MM.1S (cell line): ENCODE data around the gene UHRF1.

Experiments
- DNase-seq: peaks from one replicate; pipeline ENCODE4 v3.0.0-alpha.2; 2015
- H2AFZ ChIP-seq: fragments of 300-600 bp; sonication (generic); 2 replicates; pipeline ENCODE4 v1.6.0; 2016; ENCODE audit warnings: antibody characterized with exemption, low read length
- H3F3A ChIP-seq: fragments of 300-600 bp; sonication (generic); 2 replicates; pipeline ENCODE4 v1.6.1; 2016; ENCODE audit warnings: mild to moderate bottlenecking, antibody characterized with exemption, low read length, moderate library complexity, mixed read lengths; ENCODE audit not compliant: insufficient read depth
- H3K27ac ChIP-seq: fragments of 300-600 bp; sonication (generic); 2 replicates; pipeline ENCODE4 v1.5.1; 2016; ENCODE audit warnings: mild to moderate bottlenecking, low read length
- H3K27me3 ChIP-seq: fragments of 300-600 bp; sonication (generic); replicated peaks from 2 replicates; pipeline ENCODE4 v1.6.0; 2016; ENCODE audit warnings: low read length; ENCODE audit not compliant: insufficient read depth
- H3K36me3 ChIP-seq: fragments of 300-600 bp; sonication (generic); replicated peaks from 2 replicates; pipeline ENCODE4 v1.6.1; 2016; ENCODE audit warnings: mild to moderate bottlenecking, low read length, mixed read lengths; ENCODE audit not compliant: insufficient read depth
- H3K4me1 ChIP-seq: fragments of 300-600 bp; sonication (generic); 2 replicates; pipeline ENCODE4 v1.6.1; 2016; ENCODE audit warnings: low read length, mixed read lengths
- H3K4me2 ChIP-seq: fragments of 300-600 bp; sonication (generic); 2 replicates; pipeline ENCODE4 v1.6.0; 2016; ENCODE audit warnings: low read depth, low read length
- H3K4me3 ChIP-seq: fragments of 300-600 bp; sonication (generic); 2 replicates; pipeline ENCODE4 v1.5.1; 2016; ENCODE audit warnings: low read length, mixed read lengths
- H3K79me2 ChIP-seq: fragments of 300-600 bp; sonication (generic); 2 replicates; pipeline ENCODE4 v1.6.1; 2016; ENCODE audit warnings: mixed run types, low read length, mixed read lengths
- H3K9ac ChIP-seq: fragments of 300-600 bp; sonication (generic); 2 replicates; pipeline ENCODE4 v1.6.1; 2016; ENCODE audit warnings: low read length, mixed read lengths
- H3K9me2 ChIP-seq: fragments of 300-600 bp; sonication (generic); replicated peaks from 2 replicates; pipeline ENCODE4 v1.6.1; 2016; ENCODE audit warnings: mild to moderate bottlenecking, low read length, mixed read lengths; ENCODE audit not compliant: insufficient read depth
- H3K9me3 ChIP-seq: fragments of 300-600 bp; sonication (generic); replicated peaks from 2 replicates; pipeline ENCODE4 v1.6.1; 2016; ENCODE audit warnings: mild to moderate bottlenecking, low read length, mixed read lengths; ENCODE audit not compliant: insufficient read depth
- H4K20me1 ChIP-seq: fragments of 300-600 bp; sonication (generic); 2 replicates; pipeline ENCODE4 v1.6.1; 2016; ENCODE audit warnings: mild to moderate bottlenecking, low read length, moderate library complexity, mixed read lengths; ENCODE audit not compliant: insufficient read depth
- EZH2 ChIP-seq: fragments of 300-600 bp; sonication (generic); optimal IDR thresholded peaks from 2 replicates; pipeline ENCODE3; 2017; ENCODE audit warnings: low read depth, mild to moderate bottlenecking, antibody characterized with exemption, low read length, mixed read lengths
- EZH2phosphoT487 ChIP-seq: fragments of 300-600 bp; sonication (generic); IDR thresholded peaks from 2 replicates; pipeline ENCODE4 v1.6.1; 2018; ENCODE audit warnings: antibody characterized with exemption, low read length
- TF ChIP-seq, protein P1 (sequence below): fragments of 300-600 bp; sonication (generic); IDR thresholded peaks from 2 replicates; pipeline ENCODE4 v1.5.1; 2016; ENCODE audit warnings: antibody characterized with exemption, low read length, mixed read lengths

The UHRF1 gene

DNA sequence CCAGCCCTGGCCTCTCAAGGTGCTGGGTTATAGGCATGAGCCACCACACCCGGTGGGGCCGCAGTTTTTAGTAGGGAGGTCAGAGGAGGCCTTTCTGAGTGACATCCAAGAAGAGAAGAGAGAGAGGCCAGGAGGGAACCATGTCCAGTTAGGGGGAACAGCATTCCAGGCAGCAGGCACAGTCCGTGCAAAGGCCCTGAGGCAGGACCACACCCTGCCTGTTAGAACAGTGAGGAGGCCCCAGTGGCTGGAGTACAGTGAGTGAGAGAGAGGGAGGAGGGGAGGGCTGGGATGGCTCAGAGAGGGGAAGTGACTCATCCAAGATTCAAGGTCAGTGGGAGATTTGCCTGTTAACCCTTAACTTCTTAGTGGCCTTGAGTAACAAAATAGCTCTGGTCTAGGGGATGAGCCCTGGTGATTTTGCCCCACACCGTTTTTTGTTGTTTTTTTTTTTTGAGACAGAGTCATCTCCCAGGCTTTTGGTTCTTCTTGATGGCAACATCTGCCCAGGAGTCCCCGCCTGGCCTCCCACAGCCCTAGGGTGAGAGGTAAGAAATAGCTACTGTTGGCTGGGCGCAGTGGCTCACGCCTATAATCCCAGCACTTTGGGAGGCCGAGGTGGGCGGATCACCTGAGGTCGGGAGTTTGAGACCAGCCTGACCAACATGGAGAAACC is 39.1 kb upstream of the UHRF1 start:
- no peak overlapping the region for H3K27ac ChIP-seq
- no peak overlapping the region for H3K4me2 ChIP-seq
- no peaks in the 10 kb centered on the region for H3F3A ChIP-seq
- no peaks in the 10 kb centered on the region for H3K36me3 ChIP-seq
- H3K9me3 ChIP-seq: no peaks in the 10 kb centered on the region
- H3K79me2 ChIP-seq: no peaks in the 10 kb centered on the region
- TF ChIP-seq EZH2 (no peak), EZH2phosphoT487 (no peak)
- TF ChIP-seq, protein P1, sequence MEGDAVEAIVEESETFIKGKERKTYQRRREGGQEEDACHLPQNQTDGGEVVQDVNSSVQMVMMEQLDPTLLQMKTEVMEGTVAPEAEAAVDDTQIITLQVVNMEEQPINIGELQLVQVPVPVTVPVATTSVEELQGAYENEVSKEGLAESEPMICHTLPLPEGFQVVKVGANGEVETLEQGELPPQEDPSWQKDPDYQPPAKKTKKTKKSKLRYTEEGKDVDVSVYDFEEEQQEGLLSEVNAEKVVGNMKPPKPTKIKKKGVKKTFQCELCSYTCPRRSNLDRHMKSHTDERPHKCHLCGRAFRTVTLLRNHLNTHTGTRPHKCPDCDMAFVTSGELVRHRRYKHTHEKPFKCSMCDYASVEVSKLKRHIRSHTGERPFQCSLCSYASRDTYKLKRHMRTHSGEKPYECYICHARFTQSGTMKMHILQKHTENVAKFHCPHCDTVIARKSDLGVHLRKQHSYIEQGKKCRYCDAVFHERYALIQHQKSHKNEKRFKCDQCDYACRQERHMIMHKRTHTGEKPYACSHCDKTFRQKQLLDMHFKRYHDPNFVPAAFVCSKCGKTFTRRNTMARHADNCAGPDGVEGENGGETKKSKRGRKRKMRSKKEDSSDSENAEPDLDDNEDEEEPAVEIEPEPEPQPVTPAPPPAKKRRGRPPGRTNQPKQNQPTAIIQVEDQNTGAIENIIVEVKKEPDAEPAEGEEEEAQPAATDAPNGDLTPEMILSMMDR: no peak
- H3K9me2 ChIP-seq: no peaks in the 10 kb centered on the region
- no peak for DNase-seq
- H3K4me3 ChIP-seq: no peak overlapping the region
- no peaks in the 10 kb centered on the region for H3K4me1 ChIP-seq
- H3K27me3 ChIP-seq: peaks cover 6% of the 10 kb centered on the region; the same call in 1 of the 2 replicates
- H2AFZ ChIP-seq: no peak overlapping the region
- no peaks in the 10 kb centered on the region for H4K20me1 ChIP-seq
- H3K9ac ChIP-seq: no peak overlapping the region

GRCh38 chr19:4871711-4872110 is 37.6 kb upstream of the UHRF1 start:
- Histone ChIP-seq H3K4me2 (no peak overlapping the region), H3K79me2 (no peaks in the 10 kb centered on the region), H3K9me2 (no peaks in the 10 kb centered on the region), H3K4me3 (no peak overlapping the region), H3K27ac (no peak overlapping the region), H3K9me3 (no peaks in the 10 kb centered on the region), H4K20me1 (no peaks in the 10 kb centered on the region), H2AFZ (no peak overlapping the region), H3K4me1 (no peaks in the 10 kb centered on the region), H3K27me3 (peaks cover 6% of the 10 kb centered on the region; the same call in 1 of the 2 replicates), H3K36me3 (no peaks in the 10 kb centered on the region), H3F3A (no peaks in the 10 kb centered on the region), H3K9ac (no peak overlapping the region)
- DNase-seq: no peak
- TF ChIP-seq EZH2phosphoT487 (no peak), EZH2 (no peak)
- TF ChIP-seq, protein P1: no peak

DNA sequence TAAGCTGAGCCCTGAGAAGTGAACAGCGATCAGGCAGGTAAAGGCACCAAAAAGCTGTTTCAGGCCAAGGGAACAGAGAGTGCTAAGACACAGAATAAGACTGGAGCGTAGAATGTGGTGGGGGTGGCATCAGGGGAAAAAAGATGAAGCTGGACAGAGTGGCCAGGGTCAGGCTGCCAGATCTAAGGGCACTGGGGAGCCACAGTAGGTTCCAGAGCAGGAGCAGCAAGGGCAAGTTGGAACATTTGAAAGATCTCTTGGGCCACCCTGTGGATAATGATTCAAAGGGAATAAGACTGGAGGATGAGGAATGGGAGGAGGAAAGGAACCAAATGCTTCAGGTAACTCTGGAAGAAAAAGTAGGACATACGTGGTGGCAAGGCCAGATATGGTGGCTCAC is 35.4 kb upstream of the UHRF1 start:
- Histone ChIP-seq H3K4me3 (no peak overlapping the region), H3K9me2 (no peaks in the 10 kb centered on the region), H3K27me3 (0 out of 2 replicates have a peak, but pooled peaks cover 6% of the 10 kb centered on the region), H2AFZ (no peak overlapping the region), H3K79me2 (no peaks in the 10 kb centered on the region), H3K4me2 (no peak overlapping the region), H3K36me3 (no peaks in the 10 kb centered on the region), H3F3A (no peaks in the 10 kb centered on the region), H4K20me1 (no peaks in the 10 kb centered on the region), H3K27ac (no peak overlapping the region), H3K9ac (no peak overlapping the region), H3K9me3 (no peaks in the 10 kb centered on the region), H3K4me1 (no peaks in the 10 kb centered on the region)
- TF ChIP-seq EZH2 (no peak), EZH2phosphoT487 (no peak)
- TF ChIP-seq, protein P1: no peak
- no peak for DNase-seq
